ENCODE data around the gene HNRNPF.

Gene HNRNPF

GRCh38 chr10:43408331-43408709, 666 bp downstream of the HNRNPF start:
- H3K9me3 ChIP-seq (ENCODE audit: control insufficient read depth in 1 of 2, low read length in 2 of 2), result no peaks in the 10 kb centered on the region
- H3K27me3 ChIP-seq (ENCODE audit: control insufficient read depth in 1 of 2, insufficient read depth in 2 of 2, low read length in 2 of 2), result no peaks in the 10 kb centered on the region
- peak overlapping the region; percentile 99 for H3K27ac ChIP-seq (ENCODE audit: low read depth, low read length)
- peaks cover 13 to 32% of the 10 kb centered on the region in 2 donors for H3K4me1 ChIP-seq (ENCODE audit: control insufficient read depth in 1 of 2, insufficient read depth in 2 of 2, low read length in 2 of 2)
- H3K9ac ChIP-seq (ENCODE audit: low read depth in 1 of 2, low read length in 2 of 2), result peak overlapping the region; percentile 76 to 99
- peak overlapping the region; percentile 88 to 97 for H3K4me3 ChIP-seq (ENCODE audit: low read depth in 1 of 2, low read length in 2 of 2)
- H3K36me3 ChIP-seq (ENCODE audit: control insufficient read depth in 1 of 2, insufficient read depth in 2 of 2, low read length in 2 of 2), result no peaks in the 10 kb centered on the region

DNA sequence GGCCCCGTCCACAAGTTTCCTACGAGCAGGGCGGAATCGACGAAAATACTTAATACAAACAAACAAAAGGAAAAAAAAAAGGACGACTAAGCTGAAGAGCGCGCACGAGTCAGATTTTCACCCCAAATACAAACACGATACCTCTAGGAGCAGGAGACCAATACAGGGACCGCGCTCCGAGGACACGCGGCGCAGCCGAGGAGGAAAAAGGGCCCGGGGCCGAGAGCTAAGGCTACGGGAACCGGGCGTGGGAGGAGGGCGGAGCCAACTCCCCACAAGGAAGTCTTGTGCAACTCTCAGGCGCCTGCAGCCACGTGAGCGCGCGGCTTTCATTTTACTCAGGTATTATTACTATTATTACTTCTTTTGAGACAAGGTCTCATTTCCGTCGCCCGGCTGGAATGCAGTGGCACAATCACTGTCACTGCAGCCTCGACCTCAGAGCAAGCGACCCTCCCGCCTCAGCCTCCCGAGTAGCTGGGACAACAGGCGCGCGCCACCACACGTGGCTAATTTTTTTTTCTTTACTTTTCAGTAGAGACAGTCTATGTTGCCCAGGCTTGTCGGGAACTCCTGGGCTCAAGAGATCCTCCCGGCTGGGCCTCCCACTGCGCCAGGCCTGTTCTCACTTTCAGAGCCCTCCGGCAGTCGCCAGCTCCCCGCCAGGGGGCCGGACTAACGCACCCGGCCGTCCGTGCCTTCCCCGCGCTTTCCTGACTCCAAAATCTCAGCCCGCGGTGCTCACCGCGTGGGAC, 1.2 kb downstream of the HNRNPF start:
- peak overlapping the region; percentile 99 for H3K27ac ChIP-seq (ENCODE audit: low read depth, low read length)
- no peaks in the 10 kb centered on the region for H3K9me3 ChIP-seq (ENCODE audit: control insufficient read depth in 1 of 2, low read length in 2 of 2)
- no peaks in the 10 kb centered on the region for H3K36me3 ChIP-seq (ENCODE audit: control insufficient read depth in 1 of 2, insufficient read depth in 2 of 2, low read length in 2 of 2)
- peak overlapping the region; percentile 88 to 97 for H3K4me3 ChIP-seq (ENCODE audit: low read depth in 1 of 2, low read length in 2 of 2)
- H3K4me1 ChIP-seq (ENCODE audit: control insufficient read depth in 1 of 2, insufficient read depth in 2 of 2, low read length in 2 of 2), result peaks cover 19 to 38% of the 10 kb centered on the region in 2 donors
- peak overlapping the region; percentile 76 to 99 for H3K9ac ChIP-seq (ENCODE audit: low read depth in 1 of 2, low read length in 2 of 2)
- no peaks in the 10 kb centered on the region for H3K27me3 ChIP-seq (ENCODE audit: control insufficient read depth in 1 of 2, insufficient read depth in 2 of 2, low read length in 2 of 2)

GRCh38 chr10:43407148-43407575, 1.8 kb downstream of the HNRNPF start:
- Histone ChIP-seq H3K27me3 (ENCODE audit: control insufficient read depth in 1 of 2, insufficient read depth in 2 of 2, low read length in 2 of 2) (no peaks in the 10 kb centered on the region), H3K9me3 (ENCODE audit: control insufficient read depth in 1 of 2, low read length in 2 of 2) (no peaks in the 10 kb centered on the region), H3K4me1 (ENCODE audit: control insufficient read depth in 1 of 2, insufficient read depth in 2 of 2, low read length in 2 of 2) (peaks cover 24 to 44% of the 10 kb centered on the region in 2 donors)

GRCh38 chr10:43404704-43405084, 4.3 kb downstream of the HNRNPF start:
- peak overlapping the region; percentile 50 to 88 for H3K4me3 ChIP-seq (ENCODE audit: low read depth in 1 of 2, low read length in 2 of 2)
- H3K9ac ChIP-seq (ENCODE audit: low read depth in 1 of 2, low read length in 2 of 2), result peak overlapping the region; percentile 4 to 11
- H3K36me3 ChIP-seq (ENCODE audit: control insufficient read depth in 1 of 2, insufficient read depth in 2 of 2, low read length in 2 of 2), result peaks cover 0 to 2% of the 10 kb centered on the region in 2 donors
- peak overlapping the region; percentile 1 for H3K27ac ChIP-seq (ENCODE audit: low read depth, low read length)
- peaks cover 49 to 60% of the 10 kb centered on the region in 2 donors for H3K4me1 ChIP-seq (ENCODE audit: control insufficient read depth in 1 of 2, insufficient read depth in 2 of 2, low read length in 2 of 2)
- H3K27me3 ChIP-seq (ENCODE audit: control insufficient read depth in 1 of 2, insufficient read depth in 2 of 2, low read length in 2 of 2), result no peaks in the 10 kb centered on the region
- H3K9me3 ChIP-seq (ENCODE audit: control insufficient read depth in 1 of 2, low read length in 2 of 2), result no peaks in the 10 kb centered on the region

More at GRCh38 chr10:43407148-43407575, 1.8 kb downstream of the HNRNPF start:
- Histone ChIP-seq H3K36me3 (ENCODE audit: control insufficient read depth in 1 of 2, insufficient read depth in 2 of 2, low read length in 2 of 2) (no peaks in the 10 kb centered on the region), H3K9ac (ENCODE audit: low read depth in 1 of 2, low read length in 2 of 2) (peak overlapping the region; percentile 76 to 99), H3K4me3 (ENCODE audit: low read depth in 1 of 2, low read length in 2 of 2) (peak overlapping the region; percentile 88 to 97), H3K27ac (ENCODE audit: low read depth, low read length) (peak overlapping the region; percentile 99)

- H3K4me1 ChIP-seq (ENCODE audit: control insufficient read depth in 1 of 2, insufficient read depth in 2 of 2, low read length in 2 of 2), result peaks cover 54 to 66% of the 10 kb centered on the region in 2 donors
- no peaks in the 10 kb centered on the region for H3K27me3 ChIP-seq (ENCODE audit: control insufficient read depth in 1 of 2, insufficient read depth in 2 of 2, low read length in 2 of 2)
- H3K9me3 ChIP-seq (ENCODE audit: control insufficient read depth in 1 of 2, low read length in 2 of 2), result no peaks in the 10 kb centered on the region
- H3K9ac ChIP-seq (ENCODE audit: low read depth in 1 of 2, low read length in 2 of 2), result peak overlapping the region; percentile 4 to 11
- peak overlapping the region; percentile 50 to 88 for H3K4me3 ChIP-seq (ENCODE audit: low read depth in 1 of 2, low read length in 2 of 2)
- peaks cover 0 to 8% of the 10 kb centered on the region in 2 donors for H3K36me3 ChIP-seq (ENCODE audit: control insufficient read depth in 1 of 2, insufficient read depth in 2 of 2, low read length in 2 of 2)
- peak overlapping the region; percentile 1 for H3K27ac ChIP-seq (ENCODE audit: low read depth, low read length)
These were observed 4.9 kb downstream of the HNRNPF start for GRCh38 chr10:43403911-43404703.

GRCh38 chr10:43402880-43403452, 6.0 kb downstream of the HNRNPF start:
- Histone ChIP-seq H3K4me3 (ENCODE audit: low read depth in 1 of 2, low read length in 2 of 2) (peak overlapping the region; percentile 25 to 28), H3K27ac (ENCODE audit: low read depth, low read length) (no peak overlapping the region), H3K36me3 (ENCODE audit: control insufficient read depth in 1 of 2, insufficient read depth in 2 of 2, low read length in 2 of 2) (peaks cover 0 to 10% of the 10 kb centered on the region in 2 donors), H3K9me3 (ENCODE audit: control insufficient read depth in 1 of 2, low read length in 2 of 2) (no peaks in the 10 kb centered on the region), H3K4me1 (ENCODE audit: control insufficient read depth in 1 of 2, insufficient read depth in 2 of 2, low read length in 2 of 2) (peaks cover 63 to 77% of the 10 kb centered on the region in 2 donors), H3K9ac (ENCODE audit: low read depth in 1 of 2, low read length in 2 of 2) (peak overlapping the region in 1 of 2 donors; percentile 22), H3K27me3 (ENCODE audit: control insufficient read depth in 1 of 2, insufficient read depth in 2 of 2, low read length in 2 of 2) (no peaks in the 10 kb centered on the region)

DNA sequence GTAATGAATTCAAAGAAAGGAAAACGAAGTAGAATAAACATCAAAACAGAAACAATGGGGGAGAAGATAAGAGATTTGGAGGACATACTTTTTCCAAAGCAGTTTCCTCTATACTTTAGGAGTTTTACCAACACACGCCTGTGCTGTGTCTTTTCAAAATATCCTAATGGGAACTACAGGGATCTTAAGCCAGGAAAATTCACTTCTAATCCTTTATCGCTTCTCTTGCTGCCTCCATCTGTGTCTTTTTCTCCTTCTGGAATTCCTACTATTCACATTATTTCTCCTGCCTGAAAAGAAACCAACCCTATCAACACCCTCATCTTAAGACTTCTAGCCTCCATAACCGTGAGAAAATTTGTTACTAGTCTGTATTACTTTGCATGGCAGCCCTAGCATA, 6.8 kb downstream of the HNRNPF start:
- H3K4me3 ChIP-seq (ENCODE audit: low read depth in 1 of 2, low read length in 2 of 2), result no peak overlapping the region
- no peak overlapping the region for H3K27ac ChIP-seq (ENCODE audit: low read depth, low read length)
- no peaks in the 10 kb centered on the region for H3K9me3 ChIP-seq (ENCODE audit: control insufficient read depth in 1 of 2, low read length in 2 of 2)
- peak overlapping the region in 1 of 2 donors; percentile 22 for H3K9ac ChIP-seq (ENCODE audit: low read depth in 1 of 2, low read length in 2 of 2)
- no peaks in the 10 kb centered on the region for H3K27me3 ChIP-seq (ENCODE audit: control insufficient read depth in 1 of 2, insufficient read depth in 2 of 2, low read length in 2 of 2)
- H3K36me3 ChIP-seq (ENCODE audit: control insufficient read depth in 1 of 2, insufficient read depth in 2 of 2, low read length in 2 of 2), result peaks cover 0 to 10% of the 10 kb centered on the region in 2 donors
- peaks cover 68 to 81% of the 10 kb centered on the region in 2 donors for H3K4me1 ChIP-seq (ENCODE audit: control insufficient read depth in 1 of 2, insufficient read depth in 2 of 2, low read length in 2 of 2)

DNA sequence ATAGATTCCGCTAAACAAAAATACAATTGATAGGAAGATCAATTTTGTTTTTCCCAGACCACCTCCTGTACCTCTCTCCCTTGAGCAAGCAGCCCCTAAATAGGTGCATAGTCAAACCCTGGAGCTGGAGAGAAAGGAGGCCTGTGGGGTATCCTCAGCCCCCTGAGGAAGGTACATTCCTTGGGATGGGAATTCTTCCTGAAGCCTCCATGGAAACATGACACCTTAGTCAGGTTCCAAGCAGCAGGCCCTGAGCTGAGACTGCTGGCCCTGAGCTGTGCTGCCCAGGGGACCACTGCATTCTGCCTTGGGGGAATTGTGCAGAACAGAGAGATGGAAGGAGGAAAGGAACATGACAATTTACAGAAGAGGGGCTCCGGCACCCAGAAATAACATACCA, 7.4 kb downstream of the HNRNPF start:
- Histone ChIP-seq H3K4me3 (ENCODE audit: low read depth in 1 of 2, low read length in 2 of 2) (no peak overlapping the region), H3K4me1 (ENCODE audit: control insufficient read depth in 1 of 2, insufficient read depth in 2 of 2, low read length in 2 of 2) (peaks cover 68 to 81% of the 10 kb centered on the region in 2 donors), H3K27me3 (ENCODE audit: control insufficient read depth in 1 of 2, insufficient read depth in 2 of 2, low read length in 2 of 2) (no peaks in the 10 kb centered on the region), H3K9ac (ENCODE audit: low read depth in 1 of 2, low read length in 2 of 2) (peak overlapping the region in 1 of 2 donors; percentile 35), H3K9me3 (ENCODE audit: control insufficient read depth in 1 of 2, low read length in 2 of 2) (no peaks in the 10 kb centered on the region), H3K27ac (ENCODE audit: low read depth, low read length) (no peak overlapping the region), H3K36me3 (ENCODE audit: control insufficient read depth in 1 of 2, insufficient read depth in 2 of 2, low read length in 2 of 2) (peaks cover 0 to 10% of the 10 kb centered on the region in 2 donors)

GRCh38 chr10:43399320-43400310, 9.4 kb downstream of the HNRNPF start:
- Histone ChIP-seq H3K9ac (ENCODE audit: low read depth in 1 of 2, low read length in 2 of 2) (peak overlapping the region; percentile 48 to 66), H3K27ac (ENCODE audit: low read depth, low read length) (peak overlapping the region; percentile 20), H3K9me3 (ENCODE audit: control insufficient read depth in 1 of 2, low read length in 2 of 2) (no peaks in the 10 kb centered on the region), H3K27me3 (ENCODE audit: control insufficient read depth in 1 of 2, insufficient read depth in 2 of 2, low read length in 2 of 2) (no peaks in the 10 kb centered on the region), H3K4me1 (ENCODE audit: control insufficient read depth in 1 of 2, insufficient read depth in 2 of 2, low read length in 2 of 2) (peaks cover 75 to 80% of the 10 kb centered on the region in 2 donors), H3K4me3 (ENCODE audit: low read depth in 1 of 2, low read length in 2 of 2) (peak overlapping the region in 1 of 2 donors; percentile 41), H3K36me3 (ENCODE audit: control insufficient read depth in 1 of 2, insufficient read depth in 2 of 2, low read length in 2 of 2) (peaks cover 7 to 11% of the 10 kb centered on the region in 2 donors)
